ENCODE results near the gene SLC25A45.

GRCh38 chr11:65329478-65329877 is 53.0 kb downstream of the SLC25A45 start:
- TF ChIP-seq CTCF (conservative IDR thresholded peaks at IDR 0.05; ENCODE audit: low read depth, low read length) (no peak), SMC3 (IDR thresholded peaks at IDR 0.05; ENCODE audit: low read depth, low read length) (no peak), POLR2A (IDR thresholded peaks at IDR 0.05; ENCODE audit: low read depth, low read length) (no peak; the same call in 1 of the 2 replicates), CEBPB (IDR thresholded peaks at IDR 0.05; ENCODE audit: low read depth, low read length) (no peak), RAD21 (IDR thresholded peaks at IDR 0.05; ENCODE audit: low read length) (no peak), CHD1 (IDR thresholded peaks at IDR 0.05; ENCODE audit: low read depth, low read length) (no peak)
